Mesothelial cell of epicardium (in vitro differentiated cells): ENCODE measurements around the gene ACR. TPM values are rescaled to one million over a fixed set of nuclear protein-coding genes. Genes with fewer than 3 reads are reported as not detected.

ENCODE experiments used
- DNase-seq, 2 experiments: peaks; one replicate each; pipeline ENCODE4 v3.0.0; 2021; ENCODE audit warnings: low spot score in 2 of 2; ENCODE audit not compliant: unreplicated experiment in 2 of 2
- H3K27ac Mint-ChIP-seq: 2 replicates; pipeline ENCODE4 v1.8.0; 2021; ENCODE audit warnings: mixed read lengths
- H3K27me3 Mint-ChIP-seq: 2 replicates; pipeline ENCODE4 v1.8.0; 2021; ENCODE audit warnings: low read depth, mixed read lengths
- H3K36me3 Mint-ChIP-seq: 2 replicates; pipeline ENCODE4 v1.8.0; 2021; ENCODE audit warnings: mixed read lengths
- H3K4me1 Mint-ChIP-seq: 2 replicates; pipeline ENCODE4 v1.8.0; 2021; ENCODE audit warnings: mixed read lengths
- H3K4me3 Mint-ChIP-seq: 2 replicates; pipeline ENCODE4 v1.8.0; 2021; ENCODE audit warnings: mild to moderate bottlenecking, moderate library complexity, mixed read lengths
- H3K9me3 Mint-ChIP-seq: 2 replicates; pipeline ENCODE4 v1.8.0; 2021; ENCODE audit warnings: mixed read lengths
- CTCF ChIP-seq: fragments of 200-600 bp; sonication (generic); IDR thresholded peaks from one replicate; pipeline ENCODE4 v1.5.0; 2021; ENCODE audit warnings: antibody characterized with exemption; ENCODE audit not compliant: unreplicated experiment
- total RNA-seq: library from RNA; stranded (reverse); gene quantifications from 3 replicates; pipeline ENCODE4 v1.2.1, GENCODE V29; 2021

ACR gene
- total RNA-seq, 1 donor from 2014 or later = 2.2 TPM

DNA sequence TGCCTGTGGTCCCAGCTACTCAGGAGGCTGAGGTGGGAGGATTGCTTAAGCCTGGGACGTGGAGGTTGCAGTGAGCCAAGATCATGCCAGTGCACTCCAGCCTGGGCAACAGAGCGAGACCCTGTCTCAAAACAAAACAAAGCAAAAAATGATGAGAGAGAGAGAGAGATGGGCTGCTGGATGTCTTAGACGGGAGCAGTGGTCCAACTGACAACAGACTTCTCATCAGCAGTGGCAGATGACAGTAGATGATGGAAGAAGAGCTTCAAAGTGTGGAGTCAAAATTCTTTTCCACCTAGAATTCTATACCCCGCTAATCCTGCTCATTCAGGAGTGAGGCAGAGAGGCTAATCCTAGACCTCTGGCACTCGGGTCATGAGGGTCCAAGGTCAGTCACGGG is 29.0 kb upstream of the ACR start:
- no peak for TF ChIP-seq CTCF
- no peak for DNase-seq
- H3K36me3 Mint-ChIP-seq = peaks cover 2% of the 10 kb centered on the region
- H3K27me3 Mint-ChIP-seq = no peaks in the 10 kb centered on the region
- no peak overlapping the region for H3K27ac Mint-ChIP-seq
- peaks cover 4% of the 10 kb centered on the region for H3K4me1 Mint-ChIP-seq
- H3K4me3 Mint-ChIP-seq = no peak overlapping the region
- H3K9me3 Mint-ChIP-seq = no peaks in the 10 kb centered on the region

DNA sequence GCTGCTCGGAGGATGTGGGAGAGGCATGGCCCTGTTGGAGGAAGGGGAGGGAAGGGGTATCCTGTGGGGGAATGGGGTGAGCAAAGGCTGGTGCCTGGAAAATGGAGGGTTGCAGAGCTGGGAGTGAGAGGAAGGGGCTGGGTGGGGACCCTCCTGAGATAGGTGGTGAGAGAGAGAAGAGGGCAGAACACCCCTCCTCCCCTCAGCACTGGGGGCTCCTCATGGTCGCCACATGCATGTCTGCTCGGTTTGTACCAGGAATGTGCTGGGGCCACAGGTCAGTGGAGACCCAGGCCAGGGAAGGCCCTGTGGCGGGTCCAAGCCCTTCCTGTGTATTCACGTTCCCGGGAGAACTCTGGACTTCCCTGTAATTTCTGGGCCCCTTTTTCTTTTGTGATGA is 27.8 kb upstream of the ACR start:
- no peaks in the 10 kb centered on the region for H3K9me3 Mint-ChIP-seq
- peaks cover 2% of the 10 kb centered on the region for H3K36me3 Mint-ChIP-seq
- TF ChIP-seq CTCF = no peak
- H3K4me1 Mint-ChIP-seq = peaks cover under 1% of the 10 kb centered on the region
- no peaks in the 10 kb centered on the region for H3K27me3 Mint-ChIP-seq
- DNase-seq = no peak
- H3K27ac Mint-ChIP-seq = no peak overlapping the region
- H3K4me3 Mint-ChIP-seq = no peak overlapping the region

GRCh38 chr22:50710886-50711285 is 27.1 kb upstream of the ACR start:
- no peaks in the 10 kb centered on the region for H3K9me3 Mint-ChIP-seq
- peaks cover 2% of the 10 kb centered on the region for H3K36me3 Mint-ChIP-seq
- H3K4me3 Mint-ChIP-seq = no peak overlapping the region
- no peak for TF ChIP-seq CTCF
- no peak overlapping the region for H3K27ac Mint-ChIP-seq
- no peaks in the 10 kb centered on the region for H3K27me3 Mint-ChIP-seq
- no peaks in the 10 kb centered on the region for H3K4me1 Mint-ChIP-seq
- no peak for DNase-seq

DNA sequence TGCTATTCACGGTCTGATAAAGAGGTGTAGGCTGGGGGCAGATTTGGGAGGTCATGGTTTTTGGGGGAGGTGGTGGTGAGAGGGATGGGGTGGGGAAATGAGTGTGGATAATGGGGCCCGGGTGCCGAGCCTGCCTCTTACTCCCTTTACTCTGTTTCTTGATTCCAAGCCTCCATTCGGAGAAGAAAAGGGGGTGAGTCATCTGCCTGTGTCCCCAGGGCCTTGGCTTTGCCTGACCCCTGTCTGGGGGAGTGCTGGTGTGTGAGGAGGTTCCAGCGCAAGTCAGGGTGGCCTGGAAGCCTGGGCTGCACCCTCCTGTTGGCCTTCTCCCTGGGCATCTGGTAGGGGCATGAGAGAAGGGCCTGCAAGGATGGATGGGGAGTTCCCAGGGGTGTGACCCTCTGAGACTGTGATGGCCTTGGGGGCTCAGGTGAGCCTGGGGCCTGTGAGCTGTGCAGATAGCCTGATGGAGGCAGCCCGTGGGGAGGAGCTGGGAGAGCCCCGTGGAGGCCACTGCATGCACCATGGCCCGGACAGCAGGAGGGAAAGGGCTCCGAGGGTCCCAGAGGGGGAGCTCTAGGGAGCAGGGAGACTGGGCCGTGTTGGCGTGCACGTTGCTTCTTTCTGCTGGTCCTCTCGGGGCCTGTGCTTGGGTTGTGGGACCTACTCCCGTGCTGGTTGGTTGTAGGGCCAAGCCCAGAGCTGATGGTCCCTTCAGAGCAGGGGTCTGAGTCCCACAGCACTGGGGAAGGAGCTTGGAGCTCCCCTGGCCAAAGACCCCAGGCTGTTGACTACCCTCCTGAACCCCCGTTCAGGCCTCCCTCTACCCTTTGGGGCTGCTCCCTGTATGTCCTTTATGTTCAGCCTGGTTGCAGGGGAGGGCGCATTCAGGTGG is 26.3 kb upstream of the ACR start:
- TF ChIP-seq CTCF = no peak
- Mint-ChIP-seq H3K4me3 (no peak overlapping the region), H3K4me1 (no peaks in the 10 kb centered on the region), H3K36me3 (peaks cover 8% of the 10 kb centered on the region), H3K27me3 (peaks cover 7% of the 10 kb centered on the region), H3K9me3 (no peaks in the 10 kb centered on the region), H3K27ac (no peak overlapping the region)
- DNase-seq = no peak

- TF ChIP-seq CTCF = no peak
- H3K4me1 Mint-ChIP-seq = no peaks in the 10 kb centered on the region
- peaks cover 16% of the 10 kb centered on the region for H3K36me3 Mint-ChIP-seq
- H3K4me3 Mint-ChIP-seq = no peak overlapping the region
- no peaks in the 10 kb centered on the region for H3K9me3 Mint-ChIP-seq
- H3K27me3 Mint-ChIP-seq = peaks cover 14% of the 10 kb centered on the region
- no peak for DNase-seq
- H3K27ac Mint-ChIP-seq = no peak overlapping the region
Observed at GRCh38 chr22:50712341-50713007, 25.5 kb upstream of the ACR start.
